WI38 (cell line): Measurements from ENCODE around the gene SPAAR.
A peak's percentile ranks its signal among the peaks of the same experiment; 100 is the strongest.

Experiments
- H3K4me3 ChIP-seq: 2 replicates; pipeline ENCODE4 v1.5.1; 2011; ENCODE audit warnings: low read depth, mild to moderate bottlenecking, control low read depth, low read length
- CTCF ChIP-seq: IDR thresholded peaks from 2 replicates; pipeline ENCODE4 v1.5.1; 2012; ENCODE audit warnings: low read depth, mild to moderate bottlenecking, control low read depth, low read length

SPAAR gene

GRCh38 chr9:35917261-35917660 lies 8.0 kb downstream of the SPAAR start:
- TF ChIP-seq CTCF = no peak
- no peak overlapping the region for H3K4me3 ChIP-seq

- no peak for TF ChIP-seq CTCF
- H3K4me3 ChIP-seq = no peak overlapping the region
These were observed 9.5 kb downstream of the SPAAR start for GRCh38 chr9:35918780-35919179.

- no peak overlapping the region for H3K4me3 ChIP-seq
- no peak for TF ChIP-seq CTCF
These were observed 10.1 kb downstream of the SPAAR start for GRCh38 chr9:35919212-35920008.

GRCh38 chr9:35920051-35920620 lies 10.8 kb downstream of the SPAAR start:
- H3K4me3 ChIP-seq = no peak overlapping the region
- no peak for TF ChIP-seq CTCF

DNA sequence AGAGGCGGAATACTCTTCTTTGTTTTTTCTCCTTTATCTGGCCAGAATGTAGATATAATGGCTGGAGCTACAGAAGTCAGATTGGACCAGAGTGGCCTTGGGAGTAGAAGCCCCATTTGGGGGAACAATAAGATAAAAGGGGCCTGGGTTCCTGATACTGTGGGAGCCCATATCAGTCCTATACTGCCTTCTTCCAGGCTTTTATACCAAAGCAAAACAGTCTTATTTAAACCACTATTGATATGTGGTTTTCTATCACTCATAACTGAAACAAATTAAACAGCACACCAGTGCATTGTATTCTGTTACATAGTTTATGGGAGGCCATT lies 14.3 kb downstream of the SPAAR start:
- H3K4me3 ChIP-seq = no peak overlapping the region
- TF ChIP-seq CTCF = no peak

DNA sequence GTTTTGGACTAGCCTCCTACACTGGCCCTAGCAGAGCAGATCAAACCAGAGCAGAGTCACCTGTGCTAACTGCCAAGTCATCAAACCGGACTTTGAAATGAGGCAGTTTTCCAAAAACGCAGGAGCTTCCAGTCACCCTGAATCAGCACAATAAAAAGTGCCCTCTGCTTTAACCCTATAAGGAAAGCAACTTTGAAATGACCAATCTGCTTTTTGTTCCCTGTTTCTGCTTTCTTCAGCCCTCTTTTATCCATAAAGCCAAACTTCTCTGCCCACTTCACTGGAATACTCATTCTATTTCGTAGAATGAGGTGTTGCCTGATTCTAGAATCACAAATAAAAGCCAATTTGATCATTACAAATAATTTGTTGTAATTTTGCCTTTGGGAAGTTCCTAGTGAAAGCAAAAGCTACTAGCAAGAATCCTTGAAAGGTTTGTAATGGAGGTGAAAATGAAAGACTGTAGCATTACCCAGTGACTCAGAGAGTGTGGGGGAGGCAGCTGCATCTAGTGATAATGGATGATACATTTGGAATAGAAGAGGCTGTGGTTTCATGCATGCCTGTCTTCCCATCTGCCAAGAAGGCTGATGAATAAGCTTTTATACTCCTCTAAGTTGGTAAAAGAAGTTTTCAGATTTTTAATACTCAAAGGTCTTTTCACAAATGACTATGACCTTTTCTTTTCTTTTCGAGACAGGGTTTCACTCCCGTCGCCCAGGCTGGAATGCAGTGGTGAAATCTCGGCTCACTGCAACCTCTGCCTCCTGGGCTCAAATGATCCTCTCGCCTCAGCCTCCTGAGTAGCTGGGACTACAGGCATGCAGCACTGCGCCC lies 14.9 kb downstream of the SPAAR start:
- H3K4me3 ChIP-seq = peak overlapping the region; percentile 22
- no peak for TF ChIP-seq CTCF
